Liver (tissue), 9 donors: ENCODE results near the gene LRRC63. TPM values are rescaled to one million over a fixed set of nuclear protein-coding genes. Genes with fewer than 3 reads are reported as not detected.

Source experiments
- DNase-seq: peaks from one replicate; pipeline ENCODE4 v3.0.0-alpha.2; 2017; ENCODE audit warnings: low spot score
- H3K27ac ChIP-seq, 2 donors: one replicate each; pipeline ENCODE4 v1.7.0; 2013; ENCODE audit warnings: inconsistent platforms in 2 of 2, low read length in 2 of 2, control low read depth in 1 of 2, low read depth in 1 of 2, mild to moderate bottlenecking in 1 of 2
- H3K27me3 ChIP-seq, 4 donors: one replicate each; pipeline versions ENCODE4 v1.6.1 to v1.7.0; 2013; ENCODE audit warnings: low read length in 3 of 4, inconsistent platforms in 1 of 4, mild to moderate bottlenecking in 1 of 4, moderate library complexity in 1 of 4; ENCODE audit not compliant: control insufficient read depth in 4 of 4, insufficient read depth in 4 of 4
- H3K36me3 ChIP-seq, 4 donors: one replicate each; pipeline versions ENCODE4 v1.6.1 to v1.7.0; 2013; ENCODE audit warnings: low read length in 3 of 4, mild to moderate bottlenecking in 3 of 4, low read depth in 1 of 4, moderate library complexity in 1 of 4; ENCODE audit not compliant: control insufficient read depth in 4 of 4, insufficient read depth in 3 of 4
- H3K4me1 ChIP-seq, 4 donors: one replicate each; pipeline versions ENCODE4 v1.6.1 to v1.7.0; 2013; ENCODE audit warnings: low read length in 3 of 4, mild to moderate bottlenecking in 3 of 4, moderate library complexity in 1 of 4; ENCODE audit not compliant: control insufficient read depth in 4 of 4, insufficient read depth in 4 of 4
- H3K4me3 ChIP-seq, 3 donors: one replicate each; pipeline versions ENCODE4 v1.6.1 to v1.7.0; 2013; ENCODE audit warnings: low read length in 3 of 3, control low read depth in 1 of 3, low read depth in 1 of 3, mild to moderate bottlenecking in 1 of 3
- H3K9ac ChIP-seq, 2 donors: one replicate each; pipeline ENCODE4 v1.7.0; 2013; ENCODE audit warnings: low read length in 2 of 2, mild to moderate bottlenecking in 2 of 2, moderate library complexity in 2 of 2, control low read depth in 1 of 2, low read depth in 1 of 2
- H3K9me3 ChIP-seq, 4 donors: one replicate each; pipeline versions ENCODE4 v1.6.1 to v1.7.0; 2013; ENCODE audit warnings: low read length in 3 of 4; ENCODE audit not compliant: control insufficient read depth in 4 of 4
- ATF3 ChIP-seq: IDR thresholded peaks from 2 replicates; pipeline ENCODE4 v1.6.1; 2016; ENCODE audit warnings: antibody characterized with exemption
- EGR1 ChIP-seq, 2 donors: IDR thresholded peaks; 2 replicates each; pipeline ENCODE4 v1.6.1; 2016 to 2018; ENCODE audit warnings: antibody characterized with exemption in 2 of 2, low read depth in 2 of 2
- FOXA1 ChIP-seq: IDR thresholded peaks from 2 replicates; pipeline ENCODE4 v1.6.1; 2016; ENCODE audit warnings: antibody characterized with exemption
- FOXA2 ChIP-seq: IDR thresholded peaks from 2 replicates; pipeline ENCODE4 v1.6.1; 2016; ENCODE audit warnings: antibody characterized with exemption
- GABPA ChIP-seq, 2 donors: IDR thresholded peaks in 1 of 2; conservative IDR thresholded peaks in 1 of 2; 2 replicates each; pipeline ENCODE4 v1.6.1; 2016; ENCODE audit warnings: antibody characterized with exemption in 2 of 2, mild to moderate bottlenecking in 1 of 2, moderate library complexity in 1 of 2
- MAX ChIP-seq: IDR thresholded peaks from 2 replicates; pipeline ENCODE4 v1.6.1; 2016; ENCODE audit warnings: antibody characterized with exemption
- NR2F2 ChIP-seq: IDR thresholded peaks from 2 replicates; pipeline ENCODE4 v1.6.1; 2016; ENCODE audit warnings: antibody characterized with exemption
- RAD21 ChIP-seq, 2 donors: IDR thresholded peaks; 2 replicates each; pipeline ENCODE4 v1.6.1; 2016; ENCODE audit warnings: antibody characterized with exemption in 2 of 2, mild to moderate bottlenecking in 2 of 2
- RXRA ChIP-seq, 2 donors: IDR thresholded peaks; 2 replicates each; pipeline ENCODE4 v1.6.1; 2017 to 2018; ENCODE audit warnings: antibody characterized with exemption in 2 of 2, mild to moderate bottlenecking in 1 of 2
- TAF1 ChIP-seq: conservative IDR thresholded peaks from 2 replicates; pipeline ENCODE4 v1.6.1; 2016; ENCODE audit warnings: antibody characterized with exemption, mild to moderate bottlenecking
- YY1 ChIP-seq: IDR thresholded peaks from 2 replicates; pipeline ENCODE4 v1.6.1; 2016; ENCODE audit warnings: antibody characterized with exemption, mild to moderate bottlenecking
- WGBS: extraction: QIAGEN DNeasy Blood & Tissue Kit; methylation state at CpG from one replicate; pipeline ENCODE4 v1.1.7; 2013; 5-methylcytosine and 5-hydroxymethylcytosine counted together
- polyA plus RNA-seq, 2 donors: library from polyadenylated mRNA; stranded (reverse) in 1 of 2; unstranded in 1 of 2; fragments of 200-250 nt in 1 of 2; fragments of >200 nt in 1 of 2; fragmentation: Nextera tagmentation in 1 of 2; extraction: Ambion mirVana in 1 of 2; gene quantifications; one replicate each; pipeline versions ENCODE4 v1.2.1 to v1.2.3, GENCODE V29; 2013 to 2015
- total RNA-seq, 2 donors: library from RNA; depleted of rRNA; stranded (reverse); fragments of >200 nt; gene quantifications; one replicate each; pipeline ENCODE4 v1.2.3, GENCODE V29; 2014
- TF ChIP-seq, protein P1 (sequence below): fragments of 150-350 bp; IDR thresholded peaks from 2 replicates; pipeline ENCODE4 v1.5.1; 2017; ENCODE audit warnings: improper control_type of control experiment, low read depth, low read length; ENCODE audit not compliant: missing input control
- donor health status: healthy.
- donor health status: healthy.
- donor health status: healthy.
- donor health status: healthy.
- donor health status: healthy.

Gene LRRC63
- total and polyA plus RNA-seq, 4 donors = 0.03 to 0.84 (median 0.09) TPM

DNA sequence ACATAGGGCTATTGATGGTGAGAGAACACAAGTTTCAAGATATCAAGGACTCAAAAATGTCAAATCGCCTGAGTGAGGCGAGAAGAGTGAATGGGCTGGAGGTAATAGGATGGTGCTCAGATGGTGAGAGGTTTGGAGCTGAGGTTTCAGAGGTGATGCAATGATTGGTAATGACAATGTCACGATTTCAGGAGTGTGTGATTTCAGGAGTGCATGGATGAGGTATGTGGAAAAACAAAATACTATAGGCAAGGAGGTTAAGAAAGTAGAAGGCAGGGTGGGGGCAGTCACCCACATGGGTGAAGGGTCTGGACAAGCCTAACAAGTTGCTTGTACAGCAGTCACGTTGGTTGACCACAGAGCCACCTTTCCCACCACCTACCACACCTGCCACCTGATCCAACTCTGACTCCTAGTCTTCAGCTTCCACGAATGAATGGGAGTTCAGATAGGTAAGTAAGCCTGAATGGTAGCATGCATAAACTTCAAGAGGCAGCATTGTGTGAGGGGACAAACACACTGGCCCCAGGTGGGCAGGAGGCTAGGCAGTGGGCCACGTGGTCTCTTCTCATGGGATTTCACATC lies 103.9 kb downstream of the LRRC63 start:
- H3K36me3 ChIP-seq = no peaks in the 10 kb centered on the region
- 95% methylated on average over 6 of the region's 6 CpGs for WGBS
- no peak for TF ChIP-seq RAD21 (IDR thresholded peaks at IDR 0.05)
- no peak for TF ChIP-seq YY1
- TF ChIP-seq RXRA (IDR thresholded peaks at IDR 0.05) = no peak
- TF ChIP-seq, protein P1, sequence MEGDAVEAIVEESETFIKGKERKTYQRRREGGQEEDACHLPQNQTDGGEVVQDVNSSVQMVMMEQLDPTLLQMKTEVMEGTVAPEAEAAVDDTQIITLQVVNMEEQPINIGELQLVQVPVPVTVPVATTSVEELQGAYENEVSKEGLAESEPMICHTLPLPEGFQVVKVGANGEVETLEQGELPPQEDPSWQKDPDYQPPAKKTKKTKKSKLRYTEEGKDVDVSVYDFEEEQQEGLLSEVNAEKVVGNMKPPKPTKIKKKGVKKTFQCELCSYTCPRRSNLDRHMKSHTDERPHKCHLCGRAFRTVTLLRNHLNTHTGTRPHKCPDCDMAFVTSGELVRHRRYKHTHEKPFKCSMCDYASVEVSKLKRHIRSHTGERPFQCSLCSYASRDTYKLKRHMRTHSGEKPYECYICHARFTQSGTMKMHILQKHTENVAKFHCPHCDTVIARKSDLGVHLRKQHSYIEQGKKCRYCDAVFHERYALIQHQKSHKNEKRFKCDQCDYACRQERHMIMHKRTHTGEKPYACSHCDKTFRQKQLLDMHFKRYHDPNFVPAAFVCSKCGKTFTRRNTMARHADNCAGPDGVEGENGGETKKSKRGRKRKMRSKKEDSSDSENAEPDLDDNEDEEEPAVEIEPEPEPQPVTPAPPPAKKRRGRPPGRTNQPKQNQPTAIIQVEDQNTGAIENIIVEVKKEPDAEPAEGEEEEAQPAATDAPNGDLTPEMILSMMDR = no peak
- TF ChIP-seq EGR1 (IDR thresholded peaks at IDR 0.05; ENCODE audit: low read depth in 2 of 2) = no peak
- no peak for TF ChIP-seq TAF1
- TF ChIP-seq FOXA2 = no peak
- TF ChIP-seq MAX = no peak
- no peak for TF ChIP-seq ATF3
- TF ChIP-seq GABPA (IDR thresholded peaks at IDR 0.05 in 1 of 2, conservative IDR thresholded peaks at IDR 0.05 in 1 of 2) = no peak
- TF ChIP-seq FOXA1 = no peak

GRCh38 chr13:46317120-46317519 lies 105.4 kb downstream of the LRRC63 start:
- no peak overlapping the region for H3K4me3 ChIP-seq
- H3K9ac ChIP-seq = no peak overlapping the region
- H3K27ac ChIP-seq = no peak overlapping the region
- no peak for DNase-seq
- H3K36me3 ChIP-seq = no peaks in the 10 kb centered on the region
- H3K4me1 ChIP-seq = peaks cover 0 to 12% (median 7%) of the 10 kb centered on the region in 4 donors
- no peaks in the 10 kb centered on the region for H3K27me3 ChIP-seq
- no peaks in the 10 kb centered on the region for H3K9me3 ChIP-seq
- TF ChIP-seq RAD21 (IDR thresholded peaks at IDR 0.05) (peak; percentile 38 to 51), NR2F2 (no peak)

More for the DNA sequence above, 103.9 kb downstream of the LRRC63 start:
- DNase-seq = no peak
- no peak overlapping the region for H3K27ac ChIP-seq
- H3K9me3 ChIP-seq = no peaks in the 10 kb centered on the region
- peaks cover 0 to under 1% (median 0%) of the 10 kb centered on the region in 4 donors for H3K4me1 ChIP-seq
- H3K4me3 ChIP-seq = no peak overlapping the region
- no peak overlapping the region for H3K9ac ChIP-seq
- H3K27me3 ChIP-seq = no peaks in the 10 kb centered on the region

DNA sequence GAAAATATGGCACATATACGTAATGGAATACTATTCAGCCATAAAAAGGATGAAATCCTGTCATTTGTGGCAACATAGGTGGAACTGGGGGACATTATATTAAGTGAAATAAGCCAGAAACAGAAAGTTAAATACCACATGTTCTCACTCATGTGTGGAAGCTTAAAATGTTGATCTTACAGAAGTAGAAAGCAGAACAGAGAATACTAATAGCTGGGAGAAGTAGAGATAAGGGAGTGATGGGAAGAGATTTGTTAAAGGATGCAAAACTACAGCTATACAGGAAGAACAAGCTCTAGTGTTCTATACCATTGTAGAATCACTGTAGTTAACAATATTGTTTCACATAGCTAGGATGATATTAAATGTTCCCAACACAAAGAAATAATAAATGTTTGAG lies 107.3 kb downstream of the LRRC63 start:
- no peak overlapping the region for H3K4me3 ChIP-seq
- DNase-seq = no peak
- H3K27ac ChIP-seq = no peak overlapping the region
- no peak overlapping the region for H3K9ac ChIP-seq
- no peaks in the 10 kb centered on the region for H3K9me3 ChIP-seq
- TF ChIP-seq TAF1 = no peak
- no peak for TF ChIP-seq RAD21 (IDR thresholded peaks at IDR 0.05)
- TF ChIP-seq GABPA (IDR thresholded peaks at IDR 0.05 in 1 of 2, conservative IDR thresholded peaks at IDR 0.05 in 1 of 2) = no peak
- no peak for TF ChIP-seq FOXA2
- 94% methylated on average over 1 of the region's 1 CpG for WGBS
- H3K36me3 ChIP-seq = no peaks in the 10 kb centered on the region
- H3K4me1 ChIP-seq = peaks cover 0 to 12% (median 7%) of the 10 kb centered on the region in 4 donors
- H3K27me3 ChIP-seq = no peaks in the 10 kb centered on the region
